ENCODE measurements around the gene KIF1A. TPM values are rescaled to one million over a fixed set of nuclear protein-coding genes. Genes with fewer than 3 reads are reported as not detected.

Gene KIF1A
- polyA plus RNA-seq, 1 experiment: not detected

GRCh38 chr2:240733803-240734495, 86.1 kb downstream of the KIF1A start:
- Histone ChIP-seq H3K4me3 (ENCODE audit: low read depth, low read length) (no peak overlapping the region), H3K27ac (ENCODE audit: low read depth, low read length) (no peak overlapping the region), H3K27me3 (ENCODE audit: control insufficient read depth, insufficient read depth, low read length) (peaks cover 22% of the 10 kb centered on the region), H3K9me3 (ENCODE audit: control insufficient read depth, insufficient read depth, low read length) (no peaks in the 10 kb centered on the region; the same call in 1 of the 2 replicates)
- ChIA-PET POLR2A (no interaction called here), CTCF (no interaction called here)
- no peak for DNase-seq (ENCODE audit: low read depth, low spot score)
- TF ChIP-seq, protein P1, sequence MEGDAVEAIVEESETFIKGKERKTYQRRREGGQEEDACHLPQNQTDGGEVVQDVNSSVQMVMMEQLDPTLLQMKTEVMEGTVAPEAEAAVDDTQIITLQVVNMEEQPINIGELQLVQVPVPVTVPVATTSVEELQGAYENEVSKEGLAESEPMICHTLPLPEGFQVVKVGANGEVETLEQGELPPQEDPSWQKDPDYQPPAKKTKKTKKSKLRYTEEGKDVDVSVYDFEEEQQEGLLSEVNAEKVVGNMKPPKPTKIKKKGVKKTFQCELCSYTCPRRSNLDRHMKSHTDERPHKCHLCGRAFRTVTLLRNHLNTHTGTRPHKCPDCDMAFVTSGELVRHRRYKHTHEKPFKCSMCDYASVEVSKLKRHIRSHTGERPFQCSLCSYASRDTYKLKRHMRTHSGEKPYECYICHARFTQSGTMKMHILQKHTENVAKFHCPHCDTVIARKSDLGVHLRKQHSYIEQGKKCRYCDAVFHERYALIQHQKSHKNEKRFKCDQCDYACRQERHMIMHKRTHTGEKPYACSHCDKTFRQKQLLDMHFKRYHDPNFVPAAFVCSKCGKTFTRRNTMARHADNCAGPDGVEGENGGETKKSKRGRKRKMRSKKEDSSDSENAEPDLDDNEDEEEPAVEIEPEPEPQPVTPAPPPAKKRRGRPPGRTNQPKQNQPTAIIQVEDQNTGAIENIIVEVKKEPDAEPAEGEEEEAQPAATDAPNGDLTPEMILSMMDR (IDR thresholded peaks at IDR 0.05; ENCODE audit: low read depth, low read length): no peak

DNA sequence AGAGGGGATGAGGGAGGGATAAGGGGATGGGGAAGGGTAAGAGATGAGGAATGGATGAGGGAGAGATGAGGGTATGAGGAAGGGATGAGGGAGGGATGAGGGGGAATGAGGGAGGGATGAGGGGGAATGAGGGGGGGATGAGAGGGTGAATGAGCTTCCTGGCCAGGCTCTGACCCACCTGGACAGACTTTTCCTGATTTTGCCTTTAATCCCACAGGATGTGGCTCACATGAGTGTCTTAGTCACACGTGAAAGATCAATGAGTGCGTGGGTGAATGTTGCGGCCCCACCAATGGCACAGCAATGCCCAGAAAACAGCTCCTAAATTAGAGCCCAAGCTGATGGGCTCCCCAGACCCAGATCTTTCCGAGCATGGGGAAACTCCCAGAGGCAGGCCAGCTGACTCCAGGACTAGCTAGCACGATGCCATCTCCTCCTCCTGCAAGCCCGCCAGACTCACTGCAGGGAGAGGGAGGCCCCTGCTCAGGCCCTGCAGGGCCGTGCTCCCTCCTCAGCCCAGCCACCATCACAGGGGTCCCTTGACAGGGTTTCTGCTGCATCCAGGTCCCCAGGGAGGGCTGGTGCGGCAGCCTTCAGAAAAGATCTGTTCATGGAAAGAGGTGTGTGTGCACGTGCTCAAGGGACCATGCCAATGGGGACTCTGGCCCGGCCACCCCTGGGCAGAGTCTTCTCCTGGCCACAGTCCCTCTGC, 87.0 kb downstream of the KIF1A start:
- DNase-seq (ENCODE audit: low read depth, low spot score): no peak
- Histone ChIP-seq H3K9me3 (ENCODE audit: control insufficient read depth, insufficient read depth, low read length) (no peaks in the 10 kb centered on the region; the same call in 1 of the 2 replicates), H3K27ac (ENCODE audit: low read depth, low read length) (no peak overlapping the region), H3K4me3 (ENCODE audit: low read depth, low read length) (no peak overlapping the region), H3K27me3 (ENCODE audit: control insufficient read depth, insufficient read depth, low read length) (peaks cover 15% of the 10 kb centered on the region)
- CTCF ChIA-PET: no interaction called here
- TF ChIP-seq, protein P1 (IDR thresholded peaks at IDR 0.05; ENCODE audit: low read depth, low read length): no peak
- POLR2A ChIA-PET: no interaction called here

GRCh38 chr2:240732184-240732583, 87.8 kb downstream of the KIF1A start:
- DNase-seq (ENCODE audit: low read depth, low spot score): no peak
- no peak overlapping the region for H3K4me3 ChIP-seq (ENCODE audit: low read depth, low read length)
- TF ChIP-seq, protein P1 (IDR thresholded peaks at IDR 0.05; ENCODE audit: low read depth, low read length): no peak
- peaks cover 15% of the 10 kb centered on the region for H3K27me3 ChIP-seq (ENCODE audit: control insufficient read depth, insufficient read depth, low read length)
- ChIA-PET POLR2A (no interaction called here), CTCF (no interaction called here)
- no peak overlapping the region for H3K27ac ChIP-seq (ENCODE audit: low read depth, low read length)
- no peaks in the 10 kb centered on the region; the same call in 1 of the 2 replicates for H3K9me3 ChIP-seq (ENCODE audit: control insufficient read depth, insufficient read depth, low read length)

DNA sequence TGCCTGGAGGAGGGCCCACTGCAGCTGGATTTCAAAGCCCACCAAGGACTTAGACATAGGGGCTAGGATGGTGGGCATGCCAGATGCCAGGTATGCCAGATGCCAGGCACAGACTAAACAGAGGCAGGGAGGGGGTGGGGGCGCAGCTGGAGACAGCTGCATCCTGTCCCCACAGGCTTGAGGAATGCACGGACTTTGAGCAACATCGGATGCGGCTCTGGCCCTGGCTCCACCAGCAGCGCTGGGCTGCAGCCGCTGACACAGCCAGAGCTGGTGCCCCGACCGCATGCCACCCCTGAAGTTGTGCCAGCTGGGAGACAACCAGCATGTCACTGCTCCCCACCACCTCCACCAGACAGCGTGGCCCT, 88.9 kb downstream of the KIF1A start:
- Histone ChIP-seq H3K4me3 (ENCODE audit: low read depth, low read length) (no peak overlapping the region), H3K9me3 (ENCODE audit: control insufficient read depth, insufficient read depth, low read length) (no peaks in the 10 kb centered on the region; the same call in 1 of the 2 replicates), H3K27me3 (ENCODE audit: control insufficient read depth, insufficient read depth, low read length) (peaks cover 15% of the 10 kb centered on the region), H3K27ac (ENCODE audit: low read depth, low read length) (no peak overlapping the region)
- DNase-seq (ENCODE audit: low read depth, low spot score): no peak
- TF ChIP-seq, protein P1 (IDR thresholded peaks at IDR 0.05; ENCODE audit: low read depth, low read length): no peak
- POLR2A ChIA-PET: interaction anchor here (0.6 kb wide), 1 partner anchor 14 kb away, joined by 4 read pairs; no protein-coding TSS in a partner anchor
- CTCF ChIA-PET: no interaction called here

Data from AG04450 (cell line).